GM23338 (cell line): ENCODE results near the gene CCNY. TPM values are rescaled to one million over a fixed set of nuclear protein-coding genes. Genes with fewer than 3 reads are reported as not detected.

Source experiments
- ATAC-seq: fragments of 200-7000 bp; cut with Tn5 transposase; 3 replicates; pipeline ENCODE4 v1.9.1; 2020
- DNase-seq: peaks from one replicate; pipeline ENCODE4 v3.0.0-alpha.2; 2015; ENCODE audit warnings: low spot score
- H2AFZ ChIP-seq: fragments of 200-600 bp; sonication (generic); 2 replicates; pipeline ENCODE4 v1.8.0; 2016; ENCODE audit warnings: antibody characterized with exemption, mild to moderate bottlenecking, moderate library complexity
- H3F3A ChIP-seq: fragments of 200-600 bp; sonication (generic); replicated peaks from 2 replicates; pipeline ENCODE4 v1.8.0; 2017; ENCODE audit warnings: antibody characterized with exemption, mixed run types, low read depth
- H3K27ac ChIP-seq: fragments of 200-600 bp; sonication (generic); 2 replicates; pipeline ENCODE4 v1.6.1; 2016; ENCODE audit warnings: low read depth
- H3K27me3 ChIP-seq: fragments of 200-600 bp; sonication (generic); 2 replicates; pipeline ENCODE4 v1.8.0; 2016; ENCODE audit warnings: mild to moderate bottlenecking, mixed run types, moderate library complexity; ENCODE audit not compliant: insufficient read depth
- H3K36me3 ChIP-seq: fragments of 200-600 bp; sonication (generic); 2 replicates; pipeline ENCODE4 v1.8.0; 2016; ENCODE audit warnings: mild to moderate bottlenecking; ENCODE audit not compliant: insufficient read depth
- H3K4me1 ChIP-seq: fragments of 200-600 bp; sonication (generic); 2 replicates; pipeline ENCODE4 v1.8.0; 2016; ENCODE audit warnings: mild to moderate bottlenecking, moderate library complexity; ENCODE audit not compliant: insufficient read depth
- H3K4me2 ChIP-seq: fragments of 200-600 bp; sonication (generic); 2 replicates; pipeline ENCODE4 v1.7.1; 2017; ENCODE audit warnings: mixed run types
- H3K4me3 ChIP-seq: fragments of 200-600 bp; sonication (generic); 2 replicates; pipeline ENCODE4 v1.6.1; 2016; ENCODE audit warnings: mixed run types
- H3K79me2 ChIP-seq: fragments of 200-600 bp; sonication (generic); replicated peaks from 2 replicates; pipeline ENCODE4 v1.8.0; 2017; ENCODE audit warnings: mild to moderate bottlenecking; ENCODE audit not compliant: insufficient read depth
- H3K9me2 ChIP-seq: fragments of 200-600 bp; sonication (generic); 2 replicates; pipeline ENCODE4 v1.8.0; 2017; ENCODE audit not compliant: insufficient read depth
- H4K20me1 ChIP-seq: fragments of 200-600 bp; sonication (generic); replicated peaks from 2 replicates; pipeline ENCODE4 v1.8.0; 2017; ENCODE audit warnings: mild to moderate bottlenecking; ENCODE audit not compliant: insufficient read depth
- H3K27ac Mint-ChIP-seq: 2 replicates; pipeline ENCODE4 v1.8.0; 2020; ENCODE audit warnings: inconsistent platforms, mild to moderate bottlenecking, moderate library complexity, mixed read lengths
- H3K27me3 Mint-ChIP-seq: 3 replicates; pipeline ENCODE4 v1.8.0; 2022; ENCODE audit warnings: low read depth, mild to moderate bottlenecking, moderate library complexity, mixed read lengths, inconsistent platforms; ENCODE audit not compliant: insufficient read depth, poor library complexity
- H3K36me3 Mint-ChIP-seq: 3 replicates; pipeline ENCODE4 v1.8.0; 2021; ENCODE audit warnings: low read depth, mild to moderate bottlenecking, inconsistent platforms, moderate library complexity, mixed read lengths
- H3K4me1 Mint-ChIP-seq: 3 replicates; pipeline ENCODE4 v1.8.0; 2020; ENCODE audit warnings: mild to moderate bottlenecking, inconsistent platforms, mixed read lengths
- H3K4me3 Mint-ChIP-seq: 3 replicates; pipeline ENCODE4 v1.8.0; 2021; ENCODE audit warnings: moderate library complexity, mild to moderate bottlenecking, inconsistent platforms, mixed read lengths
- H3K9me3 Mint-ChIP-seq: 3 replicates; pipeline ENCODE4 v1.8.0; 2020; ENCODE audit warnings: moderate library complexity, mild to moderate bottlenecking, inconsistent platforms, mixed read lengths
- CREB1 ChIP-seq: fragments of 250-450 bp; sonication (Bioruptor Pico); IDR thresholded peaks from 2 replicates; pipeline ENCODE4 v1.5.0; 2020; ENCODE audit warnings: low read depth, mild to moderate bottlenecking, moderate library complexity
- EZH2 ChIP-seq: fragments of 200-600 bp; sonication (generic); IDR thresholded peaks from one replicate; pipeline ENCODE4 v1.8.0; 2017; ENCODE audit warnings: antibody characterized with exemption, mild to moderate bottlenecking, low read depth; ENCODE audit not compliant: unreplicated experiment
- EZH2phosphoT487 ChIP-seq: fragments of 200-600 bp; sonication (generic); IDR thresholded peaks from one replicate; pipeline ENCODE4 v1.8.1; 2018; ENCODE audit warnings: antibody characterized with exemption; ENCODE audit not compliant: unreplicated experiment
- JUNB ChIP-seq: IDR thresholded peaks from one replicate; pipeline ENCODE4 v1.6.1; 2016; ENCODE audit warnings: antibody characterized with exemption; ENCODE audit not compliant: unreplicated experiment
- NANOG ChIP-seq: IDR thresholded peaks from 2 replicates; pipeline ENCODE4 v1.6.1; 2016; ENCODE audit warnings: antibody characterized with exemption, borderline replicate concordance
- POLR2AphosphoS5 ChIP-seq: IDR thresholded peaks from 2 replicates; pipeline ENCODE4 v1.6.1; 2016; ENCODE audit warnings: antibody characterized with exemption, low read depth
- STAT1 ChIP-seq: IDR thresholded peaks from one replicate; pipeline ENCODE4 v1.6.1; 2016; ENCODE audit warnings: antibody characterized with exemption; ENCODE audit not compliant: unreplicated experiment
- ZNF114 ChIP-seq: fragments of 250-450 bp; sonication (Bioruptor Pico); IDR thresholded peaks from 2 replicates; pipeline ENCODE4 v1.5.0; 2020; ENCODE audit warnings: mild to moderate bottlenecking, moderate library complexity
- ZNF331 ChIP-seq: fragments of 250-450 bp; sonication (Bioruptor Pico); IDR thresholded peaks from 2 replicates; pipeline ENCODE4 v1.5.0; 2020; ENCODE audit warnings: low read depth, mild to moderate bottlenecking, moderate library complexity
- ZNF462 ChIP-seq: fragments of 250-450 bp; sonication (Bioruptor Pico); IDR thresholded peaks from 2 replicates; pipeline ENCODE4 v1.5.0; 2020; ENCODE audit warnings: mild to moderate bottlenecking, moderate library complexity
- polyA plus RNA-seq: library from polyadenylated mRNA; unstranded; fragments of >200 nt; fragmentation: Nextera tagmentation; extraction: Ambion mirVana; gene quantifications from 2 replicates; pipeline ENCODE4 v1.2.1, GENCODE V29; 2016
- total RNA-seq: library from RNA; depleted of rRNA; stranded (reverse); fragments of >200 nt; shearing (Covaris generic); gene quantifications from 2 replicates; pipeline ENCODE4 v1.2.3, GENCODE V29; 2014
- TF ChIP-seq, protein P1 (sequence below): IDR thresholded peaks from one replicate; pipeline ENCODE4 v1.6.1; 2018; ENCODE audit warnings: antibody characterized with exemption; ENCODE audit not compliant: unreplicated experiment
- TF ChIP-seq, protein P2 (sequence below): IDR thresholded peaks from 2 replicates; pipeline ENCODE4 v1.6.1; 2016; ENCODE audit warnings: antibody characterized with exemption
- TF ChIP-seq, protein P3 (sequence below), 2 experiments: fragments of 200-600 bp in 1 of 2; sonication (generic) in 1 of 2; conservative IDR thresholded peaks; 2 replicates each; pipeline versions ENCODE4 v1.5.1 to v1.6.1; 2016 to 2017; ENCODE audit warnings: antibody characterized with exemption in 2 of 2, low read depth in 2 of 2, mild to moderate bottlenecking in 2 of 2, moderate library complexity in 1 of 2

CCNY gene
- total and polyA plus RNA-seq, 2 experiments from 2014 or later = 14.2 to 29.0 TPM

GRCh38 chr10:35442028-35442427, 105.7 kb downstream of the CCNY start:
- Histone ChIP-seq H3K27ac (no peak overlapping the region), H3K36me3 (peaks cover 14% of the 10 kb centered on the region; the same call in 1 of the 2 replicates), H3K79me2 (peaks cover 99% of the 10 kb centered on the region), H3K4me1 (no peaks in the 10 kb centered on the region), H3F3A (no peaks in the 10 kb centered on the region), H4K20me1 (no peaks in the 10 kb centered on the region), H3K4me2 (no peak overlapping the region), H3K27me3 (no peaks in the 10 kb centered on the region), H2AFZ (no peak overlapping the region), H3K9me2 (peaks cover 3% of the 10 kb centered on the region; the same call in 1 of the 2 replicates), H3K4me3 (no peak overlapping the region)
- Mint-ChIP-seq H3K9me3 (peaks cover 50% of the 10 kb centered on the region), H3K36me3 (peaks cover 41% of the 10 kb centered on the region), H3K27me3 (peaks cover 3% of the 10 kb centered on the region), H3K4me3 (no peak overlapping the region), H3K4me1 (peaks cover under 1% of the 10 kb centered on the region; the same call in 2 of the 3 replicates), H3K27ac (no peak overlapping the region)
- no peak for ATAC-seq
- TF ChIP-seq, protein P1, sequence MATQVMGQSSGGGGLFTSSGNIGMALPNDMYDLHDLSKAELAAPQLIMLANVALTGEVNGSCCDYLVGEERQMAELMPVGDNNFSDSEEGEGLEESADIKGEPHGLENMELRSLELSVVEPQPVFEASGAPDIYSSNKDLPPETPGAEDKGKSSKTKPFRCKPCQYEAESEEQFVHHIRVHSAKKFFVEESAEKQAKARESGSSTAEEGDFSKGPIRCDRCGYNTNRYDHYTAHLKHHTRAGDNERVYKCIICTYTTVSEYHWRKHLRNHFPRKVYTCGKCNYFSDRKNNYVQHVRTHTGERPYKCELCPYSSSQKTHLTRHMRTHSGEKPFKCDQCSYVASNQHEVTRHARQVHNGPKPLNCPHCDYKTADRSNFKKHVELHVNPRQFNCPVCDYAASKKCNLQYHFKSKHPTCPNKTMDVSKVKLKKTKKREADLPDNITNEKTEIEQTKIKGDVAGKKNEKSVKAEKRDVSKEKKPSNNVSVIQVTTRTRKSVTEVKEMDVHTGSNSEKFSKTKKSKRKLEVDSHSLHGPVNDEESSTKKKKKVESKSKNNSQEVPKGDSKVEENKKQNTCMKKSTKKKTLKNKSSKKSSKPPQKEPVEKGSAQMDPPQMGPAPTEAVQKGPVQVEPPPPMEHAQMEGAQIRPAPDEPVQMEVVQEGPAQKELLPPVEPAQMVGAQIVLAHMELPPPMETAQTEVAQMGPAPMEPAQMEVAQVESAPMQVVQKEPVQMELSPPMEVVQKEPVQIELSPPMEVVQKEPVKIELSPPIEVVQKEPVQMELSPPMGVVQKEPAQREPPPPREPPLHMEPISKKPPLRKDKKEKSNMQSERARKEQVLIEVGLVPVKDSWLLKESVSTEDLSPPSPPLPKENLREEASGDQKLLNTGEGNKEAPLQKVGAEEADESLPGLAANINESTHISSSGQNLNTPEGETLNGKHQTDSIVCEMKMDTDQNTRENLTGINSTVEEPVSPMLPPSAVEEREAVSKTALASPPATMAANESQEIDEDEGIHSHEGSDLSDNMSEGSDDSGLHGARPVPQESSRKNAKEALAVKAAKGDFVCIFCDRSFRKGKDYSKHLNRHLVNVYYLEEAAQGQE = no peak
- no peak for TF ChIP-seq STAT1
- TF ChIP-seq CREB1 (CRISPR knock-in tag) = no peak
- no peak for TF ChIP-seq NANOG
- TF ChIP-seq ZNF114 (CRISPR knock-in tag) = no peak
- no peak for TF ChIP-seq ZNF331 (CRISPR knock-in tag)
- no peak for TF ChIP-seq EZH2phosphoT487
- TF ChIP-seq, protein P2, sequence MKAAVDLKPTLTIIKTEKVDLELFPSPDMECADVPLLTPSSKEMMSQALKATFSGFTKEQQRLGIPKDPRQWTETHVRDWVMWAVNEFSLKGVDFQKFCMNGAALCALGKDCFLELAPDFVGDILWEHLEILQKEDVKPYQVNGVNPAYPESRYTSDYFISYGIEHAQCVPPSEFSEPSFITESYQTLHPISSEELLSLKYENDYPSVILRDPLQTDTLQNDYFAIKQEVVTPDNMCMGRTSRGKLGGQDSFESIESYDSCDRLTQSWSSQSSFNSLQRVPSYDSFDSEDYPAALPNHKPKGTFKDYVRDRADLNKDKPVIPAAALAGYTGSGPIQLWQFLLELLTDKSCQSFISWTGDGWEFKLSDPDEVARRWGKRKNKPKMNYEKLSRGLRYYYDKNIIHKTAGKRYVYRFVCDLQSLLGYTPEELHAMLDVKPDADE = no peak
- TF ChIP-seq JUNB = no peak
- no peak for TF ChIP-seq POLR2AphosphoS5
- TF ChIP-seq, protein P3, sequence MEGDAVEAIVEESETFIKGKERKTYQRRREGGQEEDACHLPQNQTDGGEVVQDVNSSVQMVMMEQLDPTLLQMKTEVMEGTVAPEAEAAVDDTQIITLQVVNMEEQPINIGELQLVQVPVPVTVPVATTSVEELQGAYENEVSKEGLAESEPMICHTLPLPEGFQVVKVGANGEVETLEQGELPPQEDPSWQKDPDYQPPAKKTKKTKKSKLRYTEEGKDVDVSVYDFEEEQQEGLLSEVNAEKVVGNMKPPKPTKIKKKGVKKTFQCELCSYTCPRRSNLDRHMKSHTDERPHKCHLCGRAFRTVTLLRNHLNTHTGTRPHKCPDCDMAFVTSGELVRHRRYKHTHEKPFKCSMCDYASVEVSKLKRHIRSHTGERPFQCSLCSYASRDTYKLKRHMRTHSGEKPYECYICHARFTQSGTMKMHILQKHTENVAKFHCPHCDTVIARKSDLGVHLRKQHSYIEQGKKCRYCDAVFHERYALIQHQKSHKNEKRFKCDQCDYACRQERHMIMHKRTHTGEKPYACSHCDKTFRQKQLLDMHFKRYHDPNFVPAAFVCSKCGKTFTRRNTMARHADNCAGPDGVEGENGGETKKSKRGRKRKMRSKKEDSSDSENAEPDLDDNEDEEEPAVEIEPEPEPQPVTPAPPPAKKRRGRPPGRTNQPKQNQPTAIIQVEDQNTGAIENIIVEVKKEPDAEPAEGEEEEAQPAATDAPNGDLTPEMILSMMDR (conservative IDR thresholded peaks at IDR 0.05; ENCODE audit: low read depth in 2 of 2) = no peak
- no peak for TF ChIP-seq EZH2
- TF ChIP-seq ZNF462 (CRISPR knock-in tag) = no peak
- DNase-seq = no peak
